Stimulated activated CD8-positive, alpha-beta memory T cell treated with anti-CD3 and anti-CD28 coated beads, Interleukin-4, amount 100 ng/mL, for 1 hour (primary cell): Measurements from ENCODE around the gene ELAVL2.

ENCODE experiments used
- DNase-seq, 2 donors: peaks; one replicate each; pipeline ENCODE4 v3.0.0-alpha.2; 2020; ENCODE audit warnings: low read depth in 2 of 2, low spot score in 1 of 2

ELAVL2 gene

GRCh38 chr9:23771746-23772384, 54.2 kb downstream of the ELAVL2 start:
- DNase-seq = no peak

- no peak for DNase-seq
Observed at GRCh38 chr9:23769307-23769935, 56.6 kb downstream of the ELAVL2 start.

GRCh38 chr9:23768861-23769260, 57.2 kb downstream of the ELAVL2 start:
- DNase-seq = no peak

- DNase-seq = no peak
Observed at GRCh38 chr9:23766613-23767012, 59.4 kb downstream of the ELAVL2 start.

- DNase-seq = no peak
Observed at GRCh38 chr9:23765561-23765960, 60.5 kb downstream of the ELAVL2 start.

- no peak for DNase-seq
Observed at GRCh38 chr9:23764219-23764618, 61.8 kb downstream of the ELAVL2 start.

- DNase-seq = no peak
Observed at GRCh38 chr9:23754551-23754950, 71.5 kb downstream of the ELAVL2 start.

GRCh38 chr9:23752859-23753258, 73.2 kb downstream of the ELAVL2 start:
- no peak for DNase-seq

- DNase-seq = no peak
Observed at GRCh38 chr9:23751633-23752032, 74.4 kb downstream of the ELAVL2 start.

- DNase-seq = no peak
Observed at GRCh38 chr9:23750808-23751207, 75.2 kb downstream of the ELAVL2 start.

GRCh38 chr9:23747088-23748075, 78.7 kb downstream of the ELAVL2 start:
- no peak for DNase-seq

GRCh38 chr9:23746317-23746716, 79.7 kb downstream of the ELAVL2 start:
- DNase-seq = no peak

GRCh38 chr9:23743036-23743435, 83.0 kb downstream of the ELAVL2 start:
- no peak for DNase-seq

GRCh38 chr9:23741351-23741750, 84.7 kb downstream of the ELAVL2 start:
- DNase-seq = no peak

GRCh38 chr9:23740531-23740930, 85.5 kb downstream of the ELAVL2 start:
- DNase-seq = no peak

GRCh38 chr9:23739753-23740152, 86.3 kb downstream of the ELAVL2 start:
- no peak for DNase-seq

- DNase-seq = no peak
Observed at GRCh38 chr9:23736293-23736692, 89.7 kb downstream of the ELAVL2 start.

GRCh38 chr9:23733495-23734078, 92.5 kb downstream of the ELAVL2 start:
- no peak for DNase-seq

GRCh38 chr9:23731353-23731752, 94.7 kb downstream of the ELAVL2 start:
- no peak for DNase-seq

- no peak for DNase-seq
Observed at GRCh38 chr9:23730364-23730763, 95.7 kb downstream of the ELAVL2 start.

GRCh38 chr9:23728736-23729135, 97.3 kb downstream of the ELAVL2 start:
- no peak for DNase-seq
